Stimulated activated CD8-positive, alpha-beta memory T cell treated with anti-CD3 and anti-CD28 coated beads, Interleukin-4, amount 100 ng/mL, for 4 hours (primary cell): ENCODE data around the gene EIF5A2.

Experiments
- DNase-seq, 2 donors: peaks; one replicate each; pipeline ENCODE4 v3.0.0-alpha.2; 2020; ENCODE audit warnings: low read depth in 2 of 2, low spot score in 1 of 2

The EIF5A2 gene

GRCh38 chr3:170862618-170863374 is 45.6 kb downstream of the EIF5A2 start:
- DNase-seq: no peak

GRCh38 chr3:170858599-170858998 is 49.8 kb downstream of the EIF5A2 start:
- DNase-seq: no peak

GRCh38 chr3:170852324-170852723 is 56.1 kb downstream of the EIF5A2 start:
- DNase-seq: no peak

- no peak for DNase-seq
Observed at GRCh38 chr3:170848292-170848917, 60.0 kb downstream of the EIF5A2 start.

- no peak for DNase-seq
Observed at GRCh38 chr3:170844377-170844776, 64.1 kb downstream of the EIF5A2 start.

GRCh38 chr3:170840291-170840859 is 68.1 kb downstream of the EIF5A2 start:
- no peak for DNase-seq

- DNase-seq: no peak
Observed at GRCh38 chr3:170839518-170840100, 68.8 kb downstream of the EIF5A2 start.
